Activated naive CD8-positive, alpha-beta T cell (primary cell): ENCODE measurements around the gene POLR3B.

Source experiments
- H3K27ac Mint-ChIP-seq: one replicate; pipeline ENCODE4 v1.8.0; 2021; ENCODE audit warnings: mixed read lengths
- H3K27me3 Mint-ChIP-seq: one replicate; pipeline ENCODE4 v1.8.0; 2021; ENCODE audit warnings: mixed read lengths
- H3K36me3 Mint-ChIP-seq: one replicate; pipeline ENCODE4 v1.8.0; 2021; ENCODE audit warnings: mixed read lengths
- H3K4me1 Mint-ChIP-seq: one replicate; pipeline ENCODE4 v1.8.0; 2021; ENCODE audit warnings: low read depth, mixed read lengths
- H3K4me3 Mint-ChIP-seq: one replicate; pipeline ENCODE4 v1.8.0; 2021; ENCODE audit warnings: mild to moderate bottlenecking, mixed read lengths
- H3K9me3 Mint-ChIP-seq: one replicate; pipeline ENCODE4 v1.8.0; 2021; ENCODE audit warnings: low read depth, mixed read lengths

The POLR3B gene

DNA sequence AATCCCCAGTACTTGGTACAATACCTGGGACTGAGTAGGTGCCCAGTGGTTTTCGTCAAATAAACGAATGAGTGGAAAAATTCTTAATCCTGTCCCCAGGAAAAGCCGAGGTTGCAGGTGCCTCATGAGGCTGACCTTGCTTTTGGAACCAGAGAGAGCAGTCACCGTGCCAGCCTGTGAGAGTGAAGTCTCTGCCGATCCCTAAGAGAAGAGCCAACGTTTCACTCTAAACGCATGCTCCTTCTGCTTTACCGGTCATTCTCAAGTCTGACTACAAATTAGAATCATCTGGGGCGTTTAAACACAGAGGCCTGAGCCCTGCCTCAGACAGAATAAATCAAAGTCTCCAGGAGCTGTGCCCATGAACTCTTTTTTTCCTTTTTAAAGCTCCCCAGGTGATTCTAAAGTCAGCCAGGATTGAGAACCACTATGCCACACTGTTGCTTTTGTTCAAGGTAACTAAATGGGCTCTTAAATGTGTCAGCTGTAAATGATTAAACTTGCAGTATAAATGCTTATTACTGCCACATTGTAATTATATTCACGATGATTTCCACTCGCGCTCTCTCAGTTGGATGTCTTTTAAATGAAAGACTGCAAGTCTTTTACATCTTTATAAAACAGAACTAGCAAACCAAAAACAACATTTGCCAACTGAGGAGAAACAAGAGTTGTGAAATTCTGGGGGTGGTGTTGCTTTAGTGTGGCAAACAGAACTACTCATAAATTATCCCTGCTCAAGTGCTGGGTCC is 28.1 kb upstream of the POLR3B start:
- peaks cover 17% of the 10 kb centered on the region for H3K4me1 Mint-ChIP-seq
- H3K27ac Mint-ChIP-seq = no peak overlapping the region
- H3K36me3 Mint-ChIP-seq = peaks cover 39% of the 10 kb centered on the region
- H3K9me3 Mint-ChIP-seq = no peaks in the 10 kb centered on the region
- no peaks in the 10 kb centered on the region for H3K27me3 Mint-ChIP-seq
- H3K4me3 Mint-ChIP-seq = no peak overlapping the region

DNA sequence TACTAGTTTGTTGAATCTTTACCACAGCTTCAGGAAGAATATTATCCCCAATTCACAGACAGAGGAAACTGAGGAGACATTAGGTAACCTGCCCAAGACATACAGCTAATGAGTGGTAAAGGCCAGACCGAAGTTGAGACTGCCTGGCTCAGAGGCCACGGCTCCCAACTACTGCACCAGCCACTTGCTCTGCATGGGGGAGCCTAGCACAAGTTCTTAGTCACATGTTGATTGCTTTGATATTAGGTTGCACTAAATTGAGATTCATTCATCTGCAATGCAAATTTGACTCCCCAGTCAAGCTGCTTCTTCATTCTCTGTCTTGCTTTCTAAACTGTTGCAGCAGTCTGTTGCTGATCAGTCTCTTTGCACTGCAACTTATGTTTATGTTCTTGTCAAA is 25.9 kb upstream of the POLR3B start:
- H3K9me3 Mint-ChIP-seq = no peaks in the 10 kb centered on the region
- peak overlapping the region; percentile 7 for H3K27ac Mint-ChIP-seq
- peaks cover 21% of the 10 kb centered on the region for H3K4me1 Mint-ChIP-seq
- no peaks in the 10 kb centered on the region for H3K27me3 Mint-ChIP-seq
- no peak overlapping the region for H3K4me3 Mint-ChIP-seq
- peaks cover 31% of the 10 kb centered on the region for H3K36me3 Mint-ChIP-seq

GRCh38 chr12:106332536-106332935 is 25.0 kb upstream of the POLR3B start:
- Mint-ChIP-seq H3K9me3 (no peaks in the 10 kb centered on the region), H3K4me1 (peaks cover 26% of the 10 kb centered on the region), H3K27ac (no peak overlapping the region), H3K36me3 (peaks cover 29% of the 10 kb centered on the region), H3K27me3 (no peaks in the 10 kb centered on the region), H3K4me3 (no peak overlapping the region)

DNA sequence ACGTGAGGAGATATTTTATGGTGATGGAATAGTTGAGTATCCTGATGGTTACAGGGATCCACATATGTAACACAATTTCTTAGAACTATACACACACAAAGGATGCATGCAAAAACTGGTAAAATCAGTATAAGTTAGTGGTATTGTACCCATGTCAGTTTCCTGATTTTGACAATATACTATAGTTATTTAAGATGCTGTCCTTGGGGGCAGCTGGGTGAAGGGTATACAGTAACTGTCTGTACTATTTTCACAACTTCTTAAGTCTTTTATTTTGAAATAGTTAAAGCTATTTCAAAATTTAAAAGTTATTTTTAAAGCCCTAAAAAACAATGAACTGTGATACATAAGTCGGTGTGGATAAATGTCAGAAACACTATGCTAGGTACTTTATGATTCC is 24.5 kb upstream of the POLR3B start:
- peaks cover 29% of the 10 kb centered on the region for H3K36me3 Mint-ChIP-seq
- peaks cover 26% of the 10 kb centered on the region for H3K4me1 Mint-ChIP-seq
- no peak overlapping the region for H3K27ac Mint-ChIP-seq
- no peaks in the 10 kb centered on the region for H3K9me3 Mint-ChIP-seq
- H3K27me3 Mint-ChIP-seq = no peaks in the 10 kb centered on the region
- H3K4me3 Mint-ChIP-seq = no peak overlapping the region

GRCh38 chr12:106333756-106334155 is 23.8 kb upstream of the POLR3B start:
- Mint-ChIP-seq H3K36me3 (peaks cover 26% of the 10 kb centered on the region), H3K4me3 (no peak overlapping the region), H3K9me3 (no peaks in the 10 kb centered on the region), H3K27ac (peak overlapping the region; percentile 36), H3K27me3 (no peaks in the 10 kb centered on the region), H3K4me1 (peaks cover 26% of the 10 kb centered on the region)

DNA sequence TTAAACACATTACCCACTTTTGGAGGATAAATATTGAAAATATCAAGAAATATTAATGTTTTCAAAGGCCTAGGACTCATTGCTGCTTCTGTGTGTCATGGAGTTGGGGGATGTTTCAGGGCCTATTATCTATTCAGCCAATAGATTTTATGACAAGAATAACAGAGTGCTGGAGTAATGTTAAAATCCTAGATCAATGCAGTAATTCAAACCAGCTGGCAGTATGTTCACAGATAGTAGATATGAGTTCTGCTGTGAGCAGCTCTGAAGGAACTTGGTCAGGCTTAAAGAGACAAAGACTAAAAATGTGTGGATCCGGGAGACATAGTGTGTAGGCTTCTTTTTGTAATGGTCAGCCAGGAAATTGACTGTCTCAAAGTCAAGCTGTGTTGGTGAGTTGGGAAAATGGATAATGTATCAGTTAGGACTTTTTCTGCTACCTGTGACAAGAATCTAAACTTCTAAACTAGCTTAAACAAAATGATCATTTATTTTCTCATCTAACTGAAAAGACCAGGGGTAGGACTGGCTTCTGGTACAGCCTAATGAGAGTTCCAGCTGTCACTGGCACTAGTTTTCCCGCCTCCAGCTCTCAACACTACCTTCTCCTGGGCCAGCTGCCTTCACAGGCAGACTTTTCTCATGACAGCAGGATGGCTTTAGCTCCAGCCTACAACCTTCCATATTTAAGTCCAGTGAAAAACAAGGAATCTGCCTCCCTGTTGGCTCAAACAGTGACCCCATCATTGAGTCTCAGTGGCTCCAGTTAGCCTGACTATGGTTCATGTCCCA is 16.3 kb upstream of the POLR3B start:
- Mint-ChIP-seq H3K4me3 (no peak overlapping the region), H3K36me3 (peaks cover 7% of the 10 kb centered on the region), H3K27me3 (no peaks in the 10 kb centered on the region), H3K27ac (peak overlapping the region; percentile 28), H3K9me3 (no peaks in the 10 kb centered on the region), H3K4me1 (peaks cover 13% of the 10 kb centered on the region)

GRCh38 chr12:106342397-106343213 is 14.9 kb upstream of the POLR3B start:
- Mint-ChIP-seq H3K27me3 (no peaks in the 10 kb centered on the region), H3K27ac (peak overlapping the region; percentile 50), H3K36me3 (peaks cover 9% of the 10 kb centered on the region), H3K4me3 (no peak overlapping the region), H3K4me1 (peaks cover 8% of the 10 kb centered on the region), H3K9me3 (no peaks in the 10 kb centered on the region)

DNA sequence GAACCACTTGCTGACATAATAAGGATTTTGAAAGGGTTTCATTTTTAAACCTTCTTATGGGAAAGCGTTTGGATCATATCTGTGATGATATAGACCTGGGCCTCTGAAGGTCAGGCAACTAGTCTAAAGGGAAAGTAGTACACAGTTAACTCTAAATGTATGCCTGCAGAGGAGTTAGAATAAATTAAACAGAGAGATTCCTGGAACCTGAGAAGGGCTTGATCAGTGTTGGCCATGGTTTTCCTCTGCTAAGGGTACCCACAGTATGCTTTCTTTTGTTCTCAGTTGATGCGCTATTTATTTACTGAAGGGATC is 14.4 kb upstream of the POLR3B start:
- Mint-ChIP-seq H3K9me3 (no peaks in the 10 kb centered on the region), H3K27me3 (no peaks in the 10 kb centered on the region), H3K27ac (peak overlapping the region; percentile 50), H3K4me3 (no peak overlapping the region), H3K4me1 (peaks cover 8% of the 10 kb centered on the region), H3K36me3 (peaks cover 9% of the 10 kb centered on the region)

DNA sequence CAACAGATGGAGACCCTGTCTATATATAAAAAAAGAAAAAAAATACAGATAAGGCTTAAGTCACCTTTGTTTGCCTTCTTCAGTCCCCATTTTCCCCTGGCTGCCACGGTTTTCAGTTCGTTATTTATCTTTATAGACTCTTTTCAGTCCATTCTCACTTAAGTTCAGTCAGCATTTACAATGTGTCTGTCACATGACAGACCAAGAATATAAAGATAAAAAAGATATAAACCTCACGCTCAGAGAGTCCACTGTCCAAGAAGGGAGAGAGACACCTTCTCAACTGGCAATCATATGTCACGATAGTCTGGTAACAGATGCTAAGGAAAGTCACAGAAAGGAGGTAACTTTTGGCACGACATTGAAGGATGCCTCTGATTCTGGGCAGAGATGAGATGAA is 13.4 kb upstream of the POLR3B start:
- H3K36me3 Mint-ChIP-seq = peaks cover 8% of the 10 kb centered on the region
- peak overlapping the region; percentile 23 for H3K27ac Mint-ChIP-seq
- no peaks in the 10 kb centered on the region for H3K9me3 Mint-ChIP-seq
- no peaks in the 10 kb centered on the region for H3K27me3 Mint-ChIP-seq
- H3K4me1 Mint-ChIP-seq = peaks cover 7% of the 10 kb centered on the region
- no peak overlapping the region for H3K4me3 Mint-ChIP-seq

GRCh38 chr12:106345746-106346145 is 11.8 kb upstream of the POLR3B start:
- Mint-ChIP-seq H3K4me3 (no peak overlapping the region), H3K4me1 (no peaks in the 10 kb centered on the region), H3K9me3 (no peaks in the 10 kb centered on the region), H3K27ac (peak overlapping the region; percentile 35), H3K27me3 (no peaks in the 10 kb centered on the region), H3K36me3 (peaks cover 9% of the 10 kb centered on the region)

DNA sequence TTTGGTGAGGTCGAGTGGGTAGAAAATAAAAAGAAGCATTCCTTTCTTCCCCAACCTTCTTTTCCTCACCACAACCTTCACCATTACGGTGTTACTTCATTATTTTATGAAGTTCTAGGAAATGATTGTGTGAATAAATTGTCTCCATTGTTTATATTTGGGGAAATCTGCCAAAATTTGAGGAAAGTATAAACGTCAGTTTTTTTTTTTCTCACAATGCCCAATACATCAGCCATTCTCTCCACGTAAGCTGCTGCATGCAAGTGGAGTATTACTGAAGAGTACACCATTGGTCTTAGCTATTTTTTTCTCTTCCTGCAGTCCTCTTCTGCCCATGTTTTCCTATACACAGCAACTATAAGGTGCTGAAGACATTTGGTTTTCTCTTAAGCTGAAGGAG is 9.1 kb upstream of the POLR3B start:
- H3K36me3 Mint-ChIP-seq = peaks cover 6% of the 10 kb centered on the region
- H3K27ac Mint-ChIP-seq = no peak overlapping the region
- no peaks in the 10 kb centered on the region for H3K4me1 Mint-ChIP-seq

DNA sequence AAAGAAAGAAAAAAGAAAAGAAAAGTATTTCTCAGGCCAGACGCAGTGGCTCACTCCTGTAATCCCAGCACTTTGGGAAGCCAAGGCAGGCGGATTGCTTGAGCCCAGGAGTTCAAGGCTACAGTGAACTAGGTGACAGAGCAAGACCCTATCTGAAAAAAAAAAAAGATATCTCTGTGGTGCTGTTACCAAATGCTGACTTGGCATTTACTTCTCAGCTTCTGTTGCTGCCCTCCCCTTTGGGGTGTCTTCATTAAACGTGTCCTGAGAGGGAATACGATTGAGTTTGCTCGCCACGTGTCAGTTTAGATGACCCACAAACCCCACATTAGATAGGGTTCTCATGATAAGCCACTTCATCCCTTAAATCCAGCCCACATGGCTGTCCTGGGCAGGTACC is 4.4 kb upstream of the POLR3B start:
- Mint-ChIP-seq H3K9me3 (no peaks in the 10 kb centered on the region), H3K36me3 (peaks cover 2% of the 10 kb centered on the region), H3K27ac (no peak overlapping the region), H3K27me3 (no peaks in the 10 kb centered on the region), H3K4me3 (no peak overlapping the region), H3K4me1 (peaks cover 7% of the 10 kb centered on the region)

More for the DNA sequence above, 9.1 kb upstream of the POLR3B start:
- H3K27me3 Mint-ChIP-seq = no peaks in the 10 kb centered on the region
- no peaks in the 10 kb centered on the region for H3K9me3 Mint-ChIP-seq
- H3K4me3 Mint-ChIP-seq = no peak overlapping the region

GRCh38 chr12:106358396-106359241 is 1.1 kb downstream of the POLR3B start:
- H3K4me3 Mint-ChIP-seq = peak overlapping the region; percentile 98

GRCh38 chr12:106359646-106360399 is 2.3 kb downstream of the POLR3B start:
- Mint-ChIP-seq H3K36me3 (no peaks in the 10 kb centered on the region), H3K27me3 (no peaks in the 10 kb centered on the region), H3K9me3 (no peaks in the 10 kb centered on the region), H3K4me1 (peaks cover 13% of the 10 kb centered on the region), H3K4me3 (no peak overlapping the region), H3K27ac (no peak overlapping the region)

More at GRCh38 chr12:106358396-106359241, 1.1 kb downstream of the POLR3B start:
- Mint-ChIP-seq H3K9me3 (no peaks in the 10 kb centered on the region), H3K27ac (peak overlapping the region; percentile 95), H3K36me3 (no peaks in the 10 kb centered on the region), H3K27me3 (no peaks in the 10 kb centered on the region), H3K4me1 (peaks cover 13% of the 10 kb centered on the region)
